GM19324 (cell line): ENCODE data around the gene SV2B.

Source experiments
- ATAC-seq: cut with Tn5 transposase; IDR thresholded peaks from one replicate; pipeline ENCODE4 v1.9.1; 2021; ENCODE audit warnings: mild to moderate bottlenecking, moderate library complexity; ENCODE audit not compliant: unreplicated experiment, low FRiP score

The SV2B gene

DNA sequence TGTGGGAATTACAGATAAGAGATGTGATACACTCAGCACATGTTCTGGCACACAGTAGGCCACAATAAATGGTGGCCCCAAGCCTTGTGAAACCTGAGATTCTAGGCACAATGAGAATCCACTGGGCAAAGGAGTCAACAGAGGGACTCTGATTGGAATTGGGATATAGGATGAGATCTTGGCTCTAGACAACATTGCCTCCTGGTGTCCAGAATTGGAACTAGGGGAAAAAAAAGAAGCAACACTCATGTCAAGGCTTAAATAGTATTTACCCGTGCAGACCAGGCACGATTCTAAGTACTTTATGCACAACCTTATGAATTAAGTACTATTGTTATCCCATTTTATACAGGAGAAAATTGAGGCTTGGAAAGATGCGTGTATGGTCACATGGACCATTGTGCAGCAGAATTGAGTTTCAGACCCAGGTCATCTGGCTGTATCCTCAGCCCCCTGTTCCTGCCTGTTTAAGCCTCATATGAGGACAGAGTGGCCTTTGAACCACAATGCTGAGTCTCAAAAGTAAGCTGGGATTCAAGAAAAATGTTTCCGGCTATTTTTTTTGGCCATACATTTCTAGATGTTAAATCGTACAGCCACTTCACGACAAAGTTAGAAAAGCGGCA, 124.8 kb downstream of the SV2B start:
- ATAC-seq, result no peak

DNA sequence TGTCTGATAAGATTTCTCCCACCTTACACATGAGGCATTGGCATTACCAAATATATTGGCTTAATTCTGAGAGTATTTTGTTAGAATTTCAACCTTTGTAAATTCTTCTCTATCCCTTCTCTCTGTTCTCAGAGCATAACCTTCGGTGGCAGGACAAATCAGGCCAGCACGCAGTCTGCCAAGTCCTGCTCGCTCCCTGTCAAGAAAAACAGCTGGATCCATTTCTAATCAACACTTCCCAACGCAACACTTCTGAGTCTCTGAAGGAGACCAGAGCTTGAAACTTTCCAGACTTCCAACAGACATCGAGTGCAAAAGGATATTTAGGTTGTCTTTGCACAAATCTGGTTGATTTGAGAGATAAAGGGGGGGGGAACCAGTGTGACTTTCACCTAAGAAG, 125.7 kb downstream of the SV2B start:
- no peak for ATAC-seq

DNA sequence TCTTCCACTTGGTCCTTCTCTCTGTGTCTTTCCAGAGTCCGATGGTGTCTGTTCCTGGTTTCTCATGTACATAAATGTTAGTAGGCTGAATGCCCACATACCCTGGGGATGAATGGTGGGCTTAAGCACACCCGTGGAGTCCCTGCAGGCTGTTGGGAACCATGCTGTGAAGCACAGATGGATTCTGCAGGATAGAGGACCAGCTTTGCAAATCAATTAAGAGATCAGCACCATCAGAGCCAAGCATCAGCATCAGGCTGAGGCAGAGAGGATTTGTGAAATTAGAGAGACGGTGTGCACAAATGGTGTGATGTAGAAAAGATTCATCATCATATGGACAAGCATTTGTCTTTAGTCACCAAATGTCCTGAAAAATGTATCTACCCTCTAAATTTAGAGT, 127.1 kb downstream of the SV2B start:
- ATAC-seq, result no peak

- ATAC-seq, result no peak
Measured at GRCh38 chr15:91227766-91228165, 127.7 kb downstream of the SV2B start.

GRCh38 chr15:91228383-91228782, 128.3 kb downstream of the SV2B start:
- ATAC-seq, result no peak

DNA sequence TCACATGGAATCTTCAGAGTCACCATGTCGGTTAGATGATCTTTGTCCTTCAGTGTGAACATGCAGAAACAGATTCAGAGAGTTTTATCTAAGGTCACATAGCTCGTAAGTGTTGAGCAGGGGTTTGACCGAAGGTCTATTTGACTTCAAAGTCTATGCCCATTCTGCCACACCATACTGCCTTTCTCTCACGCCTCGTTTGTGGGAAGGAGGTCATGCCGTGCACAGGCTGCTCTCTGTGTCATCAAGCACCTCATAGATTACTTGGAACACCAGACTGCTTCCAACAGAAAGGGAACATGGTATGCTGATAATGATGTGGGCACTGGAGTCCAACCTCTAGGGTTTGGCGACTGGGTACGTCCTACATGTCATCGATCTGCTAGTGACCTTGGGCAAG, 128.8 kb downstream of the SV2B start:
- ATAC-seq, result no peak

DNA sequence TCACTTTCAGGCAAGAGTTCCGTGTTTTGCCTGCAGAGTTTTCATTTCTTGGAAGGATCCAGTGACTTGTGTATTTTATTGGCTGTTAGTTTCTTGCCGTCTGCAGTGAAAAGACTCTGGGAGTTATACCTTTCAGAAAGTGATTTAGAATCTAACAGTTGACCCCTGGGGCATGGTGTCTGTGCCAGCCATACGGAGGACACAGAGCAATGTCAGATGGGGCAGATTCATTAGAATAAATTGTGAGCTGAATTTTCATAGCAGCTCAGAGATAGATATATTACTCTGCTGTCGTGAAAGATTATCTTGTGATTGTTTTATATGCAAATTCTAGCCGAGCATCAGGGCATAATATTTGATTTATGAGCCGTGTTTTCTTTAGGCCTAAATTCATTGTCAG, 131.6 kb downstream of the SV2B start:
- no peak for ATAC-seq

- ATAC-seq, result no peak
Measured at GRCh38 chr15:91234759-91235158, 134.7 kb downstream of the SV2B start.

DNA sequence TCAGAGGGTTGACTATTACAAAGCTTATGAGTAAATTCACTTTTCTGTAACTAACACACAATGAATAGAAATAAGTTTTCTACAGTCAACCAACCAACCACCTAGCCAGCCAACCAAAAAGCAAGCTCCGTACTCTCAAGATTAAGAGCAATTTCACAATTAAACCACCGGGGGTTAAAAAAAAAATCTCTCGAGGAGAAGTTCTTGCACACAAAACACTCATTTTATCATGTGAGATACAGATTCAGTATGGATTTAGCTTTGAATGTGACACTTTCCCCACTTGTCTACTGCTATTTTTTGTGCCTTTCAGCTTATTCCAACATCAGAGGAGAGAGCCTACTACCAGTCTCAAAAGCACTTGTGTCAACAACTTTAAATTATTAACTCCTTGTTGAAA, 135.3 kb downstream of the SV2B start:
- no peak for ATAC-seq

DNA sequence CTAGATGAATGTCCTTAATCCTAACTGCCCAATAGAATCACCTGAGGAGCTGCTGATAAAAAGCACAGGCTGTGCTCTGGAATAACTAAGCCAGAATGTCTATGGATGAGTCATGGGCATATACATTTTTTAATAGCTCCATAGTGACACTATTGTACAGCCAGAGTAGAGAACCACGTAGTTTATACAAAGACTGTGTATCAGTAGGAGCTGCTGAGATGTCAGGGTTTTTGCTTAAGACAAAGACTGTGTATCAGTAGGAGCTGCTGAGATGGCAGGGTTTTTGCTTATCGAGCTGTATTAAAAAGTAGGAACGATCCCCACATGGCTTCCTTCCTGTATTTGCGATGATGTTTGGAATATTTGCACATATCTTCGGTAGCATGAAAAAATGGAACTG, 137.4 kb downstream of the SV2B start:
- no peak for ATAC-seq

- no peak for ATAC-seq
Measured at GRCh38 chr15:91238644-91239425, 138.8 kb downstream of the SV2B start.

GRCh38 chr15:91243826-91244225, 143.8 kb downstream of the SV2B start:
- ATAC-seq, result no peak

- ATAC-seq, result no peak
Measured at GRCh38 chr15:91244919-91245318, 144.9 kb downstream of the SV2B start.

GRCh38 chr15:91246998-91247397, 146.9 kb downstream of the SV2B start:
- ATAC-seq, result no peak

GRCh38 chr15:91249591-91249990, 149.5 kb downstream of the SV2B start:
- ATAC-seq, result no peak

DNA sequence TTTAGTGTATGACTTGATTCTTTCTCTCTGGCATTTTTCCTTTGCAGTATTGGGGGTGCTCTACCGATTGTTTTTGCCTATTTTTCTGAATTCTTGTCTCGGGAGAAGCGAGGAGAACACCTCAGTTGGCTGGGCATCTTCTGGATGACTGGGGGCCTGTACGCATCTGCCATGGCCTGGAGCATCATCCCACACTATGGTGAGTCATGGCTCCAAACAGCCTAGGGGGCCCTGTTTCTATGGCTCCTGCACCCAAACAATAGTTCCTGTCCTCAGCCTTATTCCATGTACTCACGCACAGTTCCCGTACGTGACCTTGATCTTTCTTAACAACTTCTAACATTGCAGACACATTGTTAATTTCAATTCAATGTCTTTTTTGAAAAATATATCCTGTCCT, 152.3 kb downstream of the SV2B start:
- ATAC-seq, result no peak

- no peak for ATAC-seq
Measured at GRCh38 chr15:91252756-91253155, 152.7 kb downstream of the SV2B start.

- no peak for ATAC-seq
Measured at GRCh38 chr15:91253605-91254004, 153.5 kb downstream of the SV2B start.

GRCh38 chr15:91254766-91255165, 154.7 kb downstream of the SV2B start:
- ATAC-seq, result no peak

DNA sequence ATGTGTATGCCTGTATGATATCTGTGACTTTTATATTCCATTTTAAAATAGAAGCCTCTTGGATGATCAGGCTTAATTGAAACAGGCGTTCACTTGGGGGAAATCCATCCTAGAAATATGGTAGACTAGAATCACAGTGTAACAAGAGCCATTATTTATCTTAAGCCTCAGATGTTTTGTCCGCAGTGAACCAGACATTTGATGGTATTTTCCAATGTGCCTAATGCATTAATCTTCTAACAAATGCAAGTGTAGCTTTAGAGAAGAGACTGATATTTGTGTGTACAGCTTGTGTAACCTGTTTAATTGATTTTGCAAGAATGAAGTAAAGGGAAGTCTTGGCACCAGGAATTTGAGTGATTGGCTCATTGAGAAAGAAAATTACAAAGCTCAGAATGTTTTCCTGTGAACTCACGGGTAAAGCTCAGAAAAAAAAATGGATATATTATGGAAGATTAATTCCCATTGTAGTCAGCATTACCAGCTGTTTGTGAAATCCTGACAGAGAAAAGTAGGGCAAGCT, 155.7 kb downstream of the SV2B start:
- ATAC-seq, result no peak

GRCh38 chr15:91257746-91258414, 157.8 kb downstream of the SV2B start:
- ATAC-seq, result no peak

DNA sequence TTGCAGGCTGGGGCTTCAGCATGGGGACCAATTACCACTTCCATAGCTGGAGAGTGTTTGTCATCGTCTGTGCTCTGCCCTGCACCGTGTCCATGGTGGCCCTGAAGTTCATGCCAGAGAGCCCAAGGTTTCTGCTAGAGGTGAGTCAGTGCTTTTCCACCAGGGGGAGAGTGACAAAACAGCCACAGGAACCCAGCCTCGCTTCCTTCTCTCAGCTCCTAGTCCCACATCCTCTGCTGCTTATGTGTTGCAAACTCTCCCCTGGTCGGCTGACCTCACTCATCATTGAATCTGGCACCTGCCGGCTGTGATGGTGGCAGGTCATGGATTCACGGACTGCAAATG, 158.3 kb downstream of the SV2B start:
- no peak for ATAC-seq
